K562 (cell line): ENCODE results near the gene LRRC61. TPM values are rescaled to one million over a fixed set of nuclear protein-coding genes. Genes with fewer than 3 reads are reported as not detected.

ENCODE experiments used
- ARID1B ChIP-seq: fragments of 450-650 bp; IDR thresholded peaks from 2 replicates; pipeline ENCODE4 v1.6.1; 2016; ENCODE audit warnings: antibody characterized with exemption, mild to moderate bottlenecking, inconsistent platforms
- CBFA2T2 ChIP-seq: fragments of 450-650 bp; conservative IDR thresholded peaks from 2 replicates; pipeline ENCODE4 v1.6.1; 2017; ENCODE audit warnings: mild to moderate bottlenecking
- CBFA2T3 ChIP-seq: fragments of 450-650 bp; IDR thresholded peaks from 2 replicates; pipeline ENCODE4 v1.6.1; 2017
- EGR1 ChIP-seq: fragments of 450-650 bp; conservative IDR thresholded peaks from 2 replicates; pipeline ENCODE4 v1.6.1; 2017; ENCODE audit warnings: mild to moderate bottlenecking
- IRF2 ChIP-seq: sonication (generic); formaldehyde crosslinking; IDR thresholded peaks from 2 replicates; pipeline ENCODE4 v1.8.1; 2022; ENCODE audit warnings: mild to moderate bottlenecking, missing genetic modification reagents
- MAX ChIP-seq: sonication (generic); formaldehyde crosslinking; IDR thresholded peaks from 2 replicates; pipeline ENCODE4 v1.9.0; 2022; ENCODE audit warnings: mild to moderate bottlenecking, missing genetic modification reagents
- MEIS2 ChIP-seq: fragments of 450-650 bp; IDR thresholded peaks from 2 replicates; pipeline ENCODE4 v1.6.1; 2014; ENCODE audit warnings: mild to moderate bottlenecking; ENCODE audit not compliant: partially characterized antibody
- NCOR1 ChIP-seq: fragments of 450-650 bp; IDR thresholded peaks from 2 replicates; pipeline ENCODE4 v1.6.1; 2016; ENCODE audit warnings: mild to moderate bottlenecking, moderate library complexity
- PBX2 ChIP-seq, 2 experiments: IDR thresholded peaks in 1 of 2; conservative IDR thresholded peaks in 1 of 2; 2 replicates each; pipeline ENCODE4 v1.6.1; 2016; ENCODE audit warnings: low read depth in 2 of 2, mild to moderate bottlenecking in 1 of 2, missing compliant biosample characterization in 1 of 2, missing genetic modification characterization in 1 of 2, moderate library complexity in 1 of 2
- SMARCA4 ChIP-seq: fragments of 450-650 bp; IDR thresholded peaks from 2 replicates; pipeline ENCODE4 v1.6.1; 2016
- XRCC5 ChIP-seq: fragments of 200-400 bp; formaldehyde crosslinking; IDR thresholded peaks from 2 replicates; pipeline ENCODE4 v1.6.1; 2017; ENCODE audit warnings: low read depth, mild to moderate bottlenecking, low read length
- ZBTB40 ChIP-seq, 2 experiments: fragments of 450-650 bp in 1 of 2; sonication (generic) in 1 of 2; formaldehyde crosslinking in 1 of 2; IDR thresholded peaks; 2 replicates each; pipeline versions ENCODE4 v1.7.1 to v1.9.0; 2016 to 2022; ENCODE audit warnings: inconsistent platforms in 1 of 2, mild to moderate bottlenecking in 1 of 2, missing genetic modification reagents in 1 of 2
- ZNF655 ChIP-seq: fragments of 250-450 bp; sonication (Bioruptor Pico); IDR thresholded peaks from 2 replicates; pipeline ENCODE4 v1.5.0; 2021
- polyA plus RNA-seq, 8 experiments: library from polyadenylated mRNA; depleted of rRNA in 4 of 8; stranded (reverse) in 5 of 8; unstranded in 3 of 8; fragments of >200 nt; fragmentation: Nextera tagmentation in 2 of 8; fragmentation: Illumina TruSeq in 1 of 8; extraction: Ambion mirVana in 2 of 8; extraction: Trizol in 1 of 8; gene quantifications; 2 replicates each; pipeline versions ENCODE4 v1.2.1 to v1.2.3, GENCODE V29; 2011 to 2014; ENCODE audit warnings: inconsistent platforms in 1 of 8, missing spikeins in 1 of 8
- total RNA-seq, 7 experiments: library from RNA; depleted of rRNA in 6 of 7; stranded (reverse); fragments of >200 nt in 6 of 7; fragmentation: Illumina TruSeq in 2 of 7; extraction: Trizol in 2 of 7; gene quantifications; 2 replicates each; pipeline versions ENCODE4 v1.2.1 to v1.2.3, GENCODE V29; 2011 to 2021; ENCODE audit warnings: low replicate concordance in 1 of 7

LRRC61 gene
- total and polyA plus RNA-seq, 9 of the 15 experiments (the other 6 are each of a cell fraction or from before 2014, with no cell fraction given), result 1.3 to 55.2 (median 35.2) TPM

GRCh38 chr7:150374026-150374425 lies 50.9 kb downstream of the LRRC61 start (continued):
- TF ChIP-seq ZBTB40 (IDR thresholded peaks at IDR 0.05), result no peak
- 0 out of 2 replicates have a peak, but pooled peaks have one; percentile 27 for TF ChIP-seq ZBTB40 (CRISPR knock-in tag; IDR thresholded peaks at IDR 0.05)
- peak; percentile 25 for TF ChIP-seq ARID1B
- TF ChIP-seq MAX (CRISPR knock-in tag), result no peak
- peak; percentile 40 for TF ChIP-seq CBFA2T3
- no peak for TF ChIP-seq ZNF655 (CRISPR knock-in tag)
- no peak for TF ChIP-seq EGR1
- TF ChIP-seq MEIS2, result peak; percentile 46
- TF ChIP-seq SMARCA4, result no peak
- TF ChIP-seq CBFA2T2, result 0 out of 2 replicates have a peak, but pooled peaks have one; percentile 9
- TF ChIP-seq XRCC5, result 0 out of 2 replicates have a peak, but pooled peaks have one; percentile 37
- TF ChIP-seq NCOR1, result no peak
- TF ChIP-seq PBX2 (CRISPR knock-in tag; IDR thresholded peaks at IDR 0.05; ENCODE audit: low read depth), result no peak
- 0 out of 2 replicates have a peak, but pooled peaks have one; percentile 5 for TF ChIP-seq PBX2 (tag; conservative IDR thresholded peaks at IDR 0.05; ENCODE audit: low read depth)
- TF ChIP-seq IRF2 (CRISPR knock-in tag), result no peak
